NCI-H345 treated with DMSO at 0.1 percent for 48 hours (cell line): Measurements from ENCODE around the gene PPM1M.
"Not testable (repeated sequence)": the region's sequence is repeated elsewhere in the genome, so short reads cannot be mapped to it uniquely, and the experiment has no call there.

Source experiments
- DNase-seq: peaks from one replicate; lab custom pipeline; 2025; ENCODE audit not compliant: unreplicated experiment; lab: John Stamatoyannopoulos, UW

PPM1M gene

GRCh38 chr3:52277071-52277964 is 31.8 kb downstream of the PPM1M start:
- no peak for DNase-seq

- DNase-seq: no peak
Observed at GRCh38 chr3:52277972-52278509, 32.5 kb downstream of the PPM1M start.

DNA sequence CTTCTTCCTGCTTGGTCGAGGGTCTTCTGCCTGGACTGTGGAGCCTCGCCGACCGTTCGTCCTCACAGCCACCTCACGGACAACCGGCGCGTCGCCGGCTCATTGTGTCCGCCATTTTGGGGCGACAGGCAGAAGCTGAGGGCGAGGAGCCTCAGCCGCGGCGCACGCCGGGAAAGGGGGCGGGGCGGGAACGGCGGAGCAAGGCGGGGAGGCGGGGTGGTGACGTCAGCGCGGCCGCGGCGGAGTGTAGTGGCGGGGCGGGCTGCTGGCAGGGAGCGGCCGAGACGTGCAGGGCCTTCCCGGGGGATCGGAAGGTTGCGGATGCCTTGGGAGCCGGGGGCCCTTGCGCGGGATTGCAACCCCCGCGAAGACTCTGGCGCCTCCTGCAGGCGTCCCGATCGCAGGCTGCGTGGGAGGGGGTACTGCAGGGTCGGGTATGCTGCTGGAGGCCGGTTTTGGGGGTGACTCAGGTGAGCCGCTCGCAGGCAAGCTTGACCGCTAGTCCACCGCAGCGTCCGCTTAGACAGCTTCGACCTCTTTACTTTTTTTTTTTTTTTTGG is 33.0 kb downstream of the PPM1M start, which contains the start of gene WDR82:
TSS of gene WDR82 (minus strand) at position 140 of the 560 bp plus-strand sequence. CDS start 288 bp downstream, outside the sequence.
- DNase-seq: peak; percentile 58

- DNase-seq: no peak
Observed at GRCh38 chr3:52279596-52279995, 34.0 kb downstream of the PPM1M start.

- DNase-seq: peak; percentile 45
Observed at GRCh38 chr3:52280050-52280461, 34.5 kb downstream of the PPM1M start.

- DNase-seq: no peak
Observed at GRCh38 chr3:52281981-52282801, 36.6 kb downstream of the PPM1M start.

DNA sequence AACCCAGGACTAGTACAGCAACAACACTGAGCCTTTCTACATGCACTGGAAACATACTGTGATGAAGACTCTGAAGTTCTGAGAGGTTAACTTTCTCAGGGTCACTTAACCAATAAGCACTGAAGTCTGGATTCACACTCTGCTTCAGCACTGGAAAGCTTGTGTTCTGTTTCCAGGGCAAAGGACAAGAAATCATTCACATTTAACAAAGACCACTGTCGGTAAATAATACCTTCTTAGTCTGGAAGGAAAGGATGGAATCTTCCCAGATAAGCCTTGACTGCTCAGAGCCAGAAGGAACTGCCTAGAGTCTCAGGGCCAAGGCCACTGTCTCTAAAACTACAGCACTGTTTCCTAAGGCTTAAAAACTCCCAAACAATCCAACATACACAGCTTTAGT is 37.7 kb downstream of the PPM1M start:
- no peak for DNase-seq

- DNase-seq: not testable (repeated sequence)
Observed at GRCh38 chr3:52284051-52284450, 38.5 kb downstream of the PPM1M start.

GRCh38 chr3:52286777-52287110 is 41.2 kb downstream of the PPM1M start:
- DNase-seq: no peak

- no peak for DNase-seq
Observed at GRCh38 chr3:52288674-52289073, 43.1 kb downstream of the PPM1M start.

DNA sequence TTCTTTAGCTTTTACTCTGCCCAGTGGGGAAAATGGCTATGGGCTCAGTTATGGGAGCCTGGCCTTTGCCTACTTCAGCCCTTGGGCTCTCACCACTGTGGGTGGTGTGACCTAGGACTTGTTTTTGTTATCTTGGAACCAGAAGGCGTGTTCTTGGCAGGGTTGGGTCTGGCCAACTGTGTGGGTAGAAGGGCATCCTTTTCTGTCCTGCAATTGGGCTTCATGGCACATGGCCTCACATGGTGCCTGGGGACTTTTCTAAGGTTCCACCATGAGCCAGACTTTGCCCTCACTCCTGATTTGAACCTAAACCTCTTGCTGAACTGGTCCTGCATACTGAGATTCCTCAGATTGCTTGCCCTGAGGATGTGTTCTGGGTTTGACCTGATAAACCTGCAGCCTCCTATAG is 43.8 kb downstream of the PPM1M start:
- no peak for DNase-seq

DNA sequence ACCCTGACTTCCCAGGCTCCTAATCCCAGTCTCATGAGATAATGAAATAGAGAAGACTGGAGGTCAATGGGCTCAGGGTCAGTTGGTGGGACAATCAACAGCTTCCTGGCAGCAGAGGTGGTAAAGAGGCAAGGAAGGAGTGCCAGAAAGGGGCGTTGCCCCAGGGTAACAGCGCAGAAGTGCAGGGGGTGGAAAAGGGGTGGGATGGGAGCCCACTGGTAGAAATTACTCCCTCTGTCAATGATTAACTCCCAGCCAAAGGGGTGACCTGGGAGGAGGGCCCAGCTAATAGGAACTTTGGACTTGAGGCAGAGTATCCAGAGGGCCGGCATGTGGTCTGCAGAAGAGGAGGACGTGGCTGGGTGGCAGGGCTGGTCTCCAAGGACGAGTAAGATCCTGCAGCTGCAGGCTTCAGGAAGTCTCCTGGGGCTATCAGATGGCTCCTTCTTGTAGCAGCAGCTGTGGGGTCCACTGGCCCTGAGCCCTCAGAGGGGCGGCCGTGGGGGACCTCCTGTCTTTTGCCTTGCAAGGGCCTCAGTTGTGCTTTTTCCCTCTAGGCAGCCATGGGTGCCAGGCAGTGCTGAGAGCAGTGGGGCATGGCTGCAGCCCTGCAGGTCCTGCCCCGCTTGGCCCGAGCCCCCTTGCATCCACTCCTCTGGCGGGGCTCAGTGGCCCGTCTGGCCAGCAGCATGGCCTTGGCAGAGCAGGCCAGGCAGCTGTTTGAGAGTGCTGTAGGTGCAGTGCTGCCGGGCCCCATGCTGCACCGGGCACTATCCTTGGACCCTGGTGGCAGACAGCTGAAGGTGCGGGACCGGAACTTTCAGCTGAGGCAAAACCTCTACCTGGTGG is 44.4 kb downstream of the PPM1M start:
- DNase-seq: no peak

DNA sequence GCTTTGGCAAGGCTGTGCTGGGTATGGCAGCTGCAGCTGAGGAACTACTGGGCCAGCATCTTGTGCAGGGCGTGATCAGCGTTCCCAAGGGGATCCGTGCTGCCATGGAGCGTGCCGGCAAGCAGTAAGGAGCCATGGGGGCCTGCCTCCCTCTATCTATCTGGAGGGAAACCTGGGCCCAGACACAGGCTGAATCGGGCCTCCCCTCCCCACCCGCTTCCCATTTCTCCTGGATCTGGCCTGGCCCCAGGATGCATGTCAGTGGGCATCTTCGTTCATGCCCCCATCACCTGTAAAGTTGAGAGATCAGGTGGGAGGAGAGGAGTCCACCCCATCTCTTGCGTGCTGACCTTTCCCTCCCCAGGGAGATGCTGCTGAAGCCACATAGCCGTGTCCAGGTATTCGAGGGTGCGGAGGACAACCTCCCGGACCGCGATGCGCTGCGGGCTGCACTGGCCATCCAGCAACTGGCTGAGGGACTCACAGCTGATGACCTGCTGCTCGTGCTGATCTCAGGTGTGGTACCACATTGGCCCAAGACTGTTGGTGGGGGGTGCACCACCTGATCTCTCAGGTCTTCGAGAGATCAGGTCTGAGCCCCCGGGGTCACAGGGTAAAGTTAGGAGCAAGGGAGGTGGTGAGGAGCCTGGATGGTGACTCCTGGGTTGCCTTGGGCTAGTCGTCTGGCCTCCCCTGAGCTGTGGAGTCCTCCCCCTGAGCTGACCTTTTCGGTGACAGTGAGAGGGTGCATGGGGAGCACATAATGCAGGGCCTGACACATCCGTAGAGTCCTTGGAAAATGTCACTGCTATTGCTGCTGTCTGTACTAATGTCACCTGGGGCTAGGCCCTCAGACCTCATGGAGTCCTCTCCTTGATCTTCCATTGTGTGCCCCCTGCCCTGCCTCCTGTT is 45.3 kb downstream of the PPM1M start:
- no peak for DNase-seq

GRCh38 chr3:52291508-52292181 is 46.1 kb downstream of the PPM1M start:
- DNase-seq: no peak

DNA sequence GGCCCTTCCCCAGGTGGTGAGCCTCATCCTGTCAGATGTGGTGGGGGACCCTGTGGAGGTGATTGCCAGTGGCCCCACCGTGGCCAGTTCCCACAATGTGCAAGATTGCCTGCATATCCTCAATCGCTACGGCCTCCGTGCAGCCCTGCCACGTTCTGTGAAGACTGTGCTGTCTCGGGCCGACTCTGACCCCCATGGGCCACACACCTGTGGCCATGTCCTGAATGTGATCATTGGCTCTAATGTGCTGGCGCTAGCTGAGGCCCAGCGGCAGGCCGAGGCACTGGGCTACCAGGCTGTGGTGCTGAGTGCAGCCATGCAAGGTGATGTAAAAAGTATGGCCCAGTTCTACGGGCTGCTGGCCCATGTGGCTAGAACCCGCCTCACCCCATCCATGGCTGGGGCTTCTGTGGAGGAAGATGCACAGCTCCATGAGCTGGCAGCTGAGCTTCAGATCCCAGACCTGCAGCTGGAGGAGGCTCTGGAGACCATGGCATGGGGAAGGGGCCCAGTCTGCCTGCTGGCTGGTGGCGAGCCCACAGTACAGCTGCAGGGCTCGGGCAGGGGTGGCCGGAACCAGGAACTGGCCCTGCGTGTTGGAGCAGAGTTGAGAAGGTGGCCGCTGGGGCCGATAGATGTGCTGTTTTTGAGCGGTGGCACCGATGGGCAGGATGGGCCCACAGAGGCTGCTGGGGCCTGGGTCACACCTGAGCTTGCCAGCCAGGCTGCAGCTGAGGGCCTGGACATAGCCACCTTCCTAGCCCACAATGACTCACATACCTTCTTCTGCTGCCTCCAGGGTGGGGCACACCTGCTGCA is 46.9 kb downstream of the PPM1M start:
- DNase-seq: no peak

GRCh38 chr3:52293491-52294319 is 48.1 kb downstream of the PPM1M start:
- DNase-seq: no peak
